PC-9 (cell line): ENCODE data around the gene PCDH9. TPM values are rescaled to one million over a fixed set of nuclear protein-coding genes. Genes with fewer than 3 reads are reported as not detected.

Experiments
- Bru-seq: library from RNA; stranded (reverse); fragments of 400-500 nt; gene quantifications from one replicate; lab custom pipeline; 2021; lab: Mats Ljungman, UMichigan
- BruChase-seq, 2 experiments: library from RNA; stranded (reverse); fragments of 400-500 nt; gene quantifications; one replicate each; lab custom pipeline; 2021; lab: Mats Ljungman, UMichigan
- BruUV-seq: library from RNA; stranded (reverse); fragments of 400-500 nt; replicated peaks from 2 replicates; lab custom pipeline; 2021; lab: Mats Ljungman, UMichigan
- CTCF ChIA-PET: fragments of 300-600 bp; sonication (Branson Sonifier 250); formaldehyde crosslinking; loops from one replicate; lab custom pipeline; 2022; ENCODE audit warnings: antibody characterized with exemption; lab: Charles Lee
- POLR2A ChIA-PET: fragments of 300-600 bp; sonication (Branson Sonifier 250); formaldehyde crosslinking; loops from one replicate; lab custom pipeline; 2022; ENCODE audit warnings: antibody characterized with exemption; ENCODE audit not compliant: unreplicated experiment; lab: Charles Lee
- DNase-seq, 2 experiments: peaks; one replicate each; pipeline versions ENCODE4 v3.0.0 to v3.0.0-alpha.2; 2015 to 2022; ENCODE audit warnings: mixed read lengths in 1 of 2
- H2AFZ ChIP-seq: fragments of 200-600 bp; sonication (generic); 2 replicates; pipeline ENCODE4 v1.8.1; 2017; ENCODE audit warnings: antibody characterized with exemption
- H3F3A ChIP-seq: fragments of 200-600 bp; sonication (generic); 2 replicates; pipeline ENCODE4 v1.8.1; 2017; ENCODE audit warnings: antibody characterized with exemption, mild to moderate bottlenecking, low read depth; ENCODE audit not compliant: insufficient read depth
- H3K27ac ChIP-seq: fragments of 200-600 bp; sonication (generic); 2 replicates; pipeline ENCODE4 v1.6.1; 2016; ENCODE audit warnings: mixed run types
- H3K27me3 ChIP-seq: fragments of 200-600 bp; sonication (generic); 2 replicates; pipeline ENCODE4 v1.6.1; 2016; ENCODE audit warnings: low read depth, mixed run types; ENCODE audit not compliant: insufficient read depth
- H3K36me3 ChIP-seq: fragments of 200-600 bp; sonication (generic); 2 replicates; pipeline ENCODE4 v1.6.1; 2016; ENCODE audit warnings: low read depth, mixed run types
- H3K4me1 ChIP-seq: fragments of 200-600 bp; sonication (generic); replicated peaks from 2 replicates; pipeline ENCODE4 v1.6.1; 2016; ENCODE audit warnings: mixed run types; ENCODE audit not compliant: insufficient read depth
- H3K4me2 ChIP-seq: fragments of 200-600 bp; sonication (generic); 2 replicates; pipeline ENCODE4 v1.6.1; 2017; ENCODE audit warnings: mixed run types
- H3K4me3 ChIP-seq: fragments of 200-600 bp; sonication (generic); 2 replicates; pipeline ENCODE4 v1.6.1; 2016; ENCODE audit warnings: mixed run types
- H3K79me2 ChIP-seq: fragments of 200-600 bp; sonication (generic); 2 replicates; pipeline ENCODE4 v1.6.1; 2017; ENCODE audit warnings: low read depth, mixed run types
- H3K9me2 ChIP-seq: fragments of 200-600 bp; sonication (generic); 2 replicates; pipeline ENCODE4 v1.8.1; 2017; ENCODE audit warnings: mild to moderate bottlenecking; ENCODE audit not compliant: insufficient read depth
- H3K9me3 ChIP-seq: fragments of 200-600 bp; sonication (generic); 2 replicates; pipeline ENCODE4 v1.8.1; 2016; ENCODE audit warnings: low read depth; ENCODE audit not compliant: insufficient read depth
- H4K20me1 ChIP-seq: fragments of 200-600 bp; sonication (generic); 2 replicates; pipeline ENCODE4 v1.8.1; 2017; ENCODE audit not compliant: insufficient read depth
- EZH2 ChIP-seq: fragments of 200-600 bp; sonication (generic); IDR thresholded peaks from 2 replicates; pipeline ENCODE4 v1.8.0; 2017; ENCODE audit warnings: antibody characterized with exemption, low read depth
- intact Hi-C: fragments of 100-400 bp; cut with micrococcal nuclease; formaldehyde crosslinking; loops from one replicate; pipeline ENCODE4 v1.10.0; 2022; ENCODE audit not compliant: unreplicated experiment
- long read RNA-seq: library from polyadenylated mRNA; stranded (forward); transcript quantifications from one replicate; pipeline ENCODE4 v2.0.0, GENCODE V29; 2022
- total RNA-seq: library from RNA; stranded (reverse); gene quantifications from 2 replicates; pipeline ENCODE4 v1.2.3, GENCODE V29; 2021
- TF ChIP-seq, protein P1 (sequence below): fragments of 200-600 bp; sonication (generic); conservative IDR thresholded peaks from 2 replicates; pipeline ENCODE4 v1.6.1; 2017; ENCODE audit warnings: mixed run types, antibody characterized with exemption, mild to moderate bottlenecking, moderate library complexity

The PCDH9 gene, protein sequence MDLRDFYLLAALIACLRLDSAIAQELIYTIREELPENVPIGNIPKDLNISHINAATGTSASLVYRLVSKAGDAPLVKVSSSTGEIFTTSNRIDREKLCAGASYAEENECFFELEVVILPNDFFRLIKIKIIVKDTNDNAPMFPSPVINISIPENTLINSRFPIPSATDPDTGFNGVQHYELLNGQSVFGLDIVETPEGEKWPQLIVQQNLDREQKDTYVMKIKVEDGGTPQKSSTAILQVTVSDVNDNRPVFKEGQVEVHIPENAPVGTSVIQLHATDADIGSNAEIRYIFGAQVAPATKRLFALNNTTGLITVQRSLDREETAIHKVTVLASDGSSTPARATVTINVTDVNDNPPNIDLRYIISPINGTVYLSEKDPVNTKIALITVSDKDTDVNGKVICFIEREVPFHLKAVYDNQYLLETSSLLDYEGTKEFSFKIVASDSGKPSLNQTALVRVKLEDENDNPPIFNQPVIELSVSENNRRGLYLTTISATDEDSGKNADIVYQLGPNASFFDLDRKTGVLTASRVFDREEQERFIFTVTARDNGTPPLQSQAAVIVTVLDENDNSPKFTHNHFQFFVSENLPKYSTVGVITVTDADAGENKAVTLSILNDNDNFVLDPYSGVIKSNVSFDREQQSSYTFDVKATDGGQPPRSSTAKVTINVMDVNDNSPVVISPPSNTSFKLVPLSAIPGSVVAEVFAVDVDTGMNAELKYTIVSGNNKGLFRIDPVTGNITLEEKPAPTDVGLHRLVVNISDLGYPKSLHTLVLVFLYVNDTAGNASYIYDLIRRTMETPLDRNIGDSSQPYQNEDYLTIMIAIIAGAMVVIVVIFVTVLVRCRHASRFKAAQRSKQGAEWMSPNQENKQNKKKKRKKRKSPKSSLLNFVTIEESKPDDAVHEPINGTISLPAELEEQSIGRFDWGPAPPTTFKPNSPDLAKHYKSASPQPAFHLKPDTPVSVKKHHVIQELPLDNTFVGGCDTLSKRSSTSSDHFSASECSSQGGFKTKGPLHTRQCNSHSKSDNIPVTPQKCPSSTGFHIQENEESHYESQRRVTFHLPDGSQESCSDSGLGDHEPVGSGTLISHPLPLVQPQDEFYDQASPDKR (N-terminal part only)
- total RNA-seq = 0.37 and 0.55 TPM in 2 replicates
- Bru-seq, nascent RNA = percentile 13 among the genes with signal in this experiment
- BruChase-seq, experiment 1, labeled RNA remaining after a 2-hour chase = percentile 22 among the genes with signal in this experiment
- percentile 23 among the genes with signal in this experiment for BruChase-seq, experiment 2, labeled RNA remaining after a 6-hour chase
- long read RNA-seq = 0 reads

DNA sequence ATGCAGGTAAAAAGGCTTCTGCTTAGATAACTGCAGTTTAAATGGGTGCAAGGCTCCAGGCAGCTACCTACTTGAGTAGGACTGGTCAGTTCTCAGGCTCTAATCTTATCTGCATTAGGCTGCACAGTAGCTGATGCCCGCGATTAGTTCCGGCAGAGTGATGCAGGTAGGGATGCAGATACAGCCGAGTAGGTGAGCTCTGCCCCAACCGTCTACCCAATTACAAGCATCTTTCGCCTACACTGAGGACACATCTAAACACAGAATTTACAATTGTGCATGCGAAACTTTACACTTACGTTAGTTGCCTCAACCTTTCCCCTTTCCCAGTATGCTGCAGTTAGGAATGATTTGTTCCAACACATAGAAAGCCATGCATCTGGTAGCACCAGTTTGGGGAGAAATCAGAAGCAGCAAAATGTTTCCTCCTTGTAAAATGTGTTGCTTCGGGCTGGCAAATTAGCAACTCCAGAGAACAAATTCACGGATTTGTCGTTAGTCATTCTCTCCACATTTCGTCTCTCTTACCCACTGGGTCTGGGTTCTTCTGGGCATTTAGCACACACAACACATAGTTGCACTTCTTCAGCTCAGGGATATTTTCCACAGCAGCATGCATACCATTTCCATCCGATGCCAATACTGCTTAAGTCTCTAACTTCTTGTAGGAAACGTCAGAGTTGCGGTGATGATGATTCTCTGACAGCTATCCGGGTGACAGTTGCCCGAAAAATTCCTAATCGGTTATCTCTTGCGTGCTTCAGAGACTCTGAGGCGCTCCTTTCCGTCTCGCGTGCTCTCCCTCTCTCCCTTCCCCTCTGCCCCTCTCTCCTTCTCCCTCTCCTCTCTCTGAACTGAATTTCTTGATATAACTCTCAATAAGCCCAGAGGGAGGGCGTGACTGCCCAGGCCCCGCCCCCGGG, at the start of gene PCDH9:
Gene PCDH9, minus strand, starts transcription at position 856 of the 923 bp plus-strand sequence. CDS start 1,896 bp downstream, outside the sequence.
- intact Hi-C loops = loop anchor here (2.0 to 10.0 kb wide), 3 partner anchors 79 to 1575 kb away; no protein-coding TSS in a partner anchor
- TF ChIP-seq, protein P1, sequence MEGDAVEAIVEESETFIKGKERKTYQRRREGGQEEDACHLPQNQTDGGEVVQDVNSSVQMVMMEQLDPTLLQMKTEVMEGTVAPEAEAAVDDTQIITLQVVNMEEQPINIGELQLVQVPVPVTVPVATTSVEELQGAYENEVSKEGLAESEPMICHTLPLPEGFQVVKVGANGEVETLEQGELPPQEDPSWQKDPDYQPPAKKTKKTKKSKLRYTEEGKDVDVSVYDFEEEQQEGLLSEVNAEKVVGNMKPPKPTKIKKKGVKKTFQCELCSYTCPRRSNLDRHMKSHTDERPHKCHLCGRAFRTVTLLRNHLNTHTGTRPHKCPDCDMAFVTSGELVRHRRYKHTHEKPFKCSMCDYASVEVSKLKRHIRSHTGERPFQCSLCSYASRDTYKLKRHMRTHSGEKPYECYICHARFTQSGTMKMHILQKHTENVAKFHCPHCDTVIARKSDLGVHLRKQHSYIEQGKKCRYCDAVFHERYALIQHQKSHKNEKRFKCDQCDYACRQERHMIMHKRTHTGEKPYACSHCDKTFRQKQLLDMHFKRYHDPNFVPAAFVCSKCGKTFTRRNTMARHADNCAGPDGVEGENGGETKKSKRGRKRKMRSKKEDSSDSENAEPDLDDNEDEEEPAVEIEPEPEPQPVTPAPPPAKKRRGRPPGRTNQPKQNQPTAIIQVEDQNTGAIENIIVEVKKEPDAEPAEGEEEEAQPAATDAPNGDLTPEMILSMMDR = no peak
- TF ChIP-seq EZH2 = no peak
- H3K27ac ChIP-seq = no peak within 1 kb of the TSS
- POLR2A ChIA-PET = no interaction called here
- H3K9me3 ChIP-seq = no peaks in the 10 kb centered on the region
- no peaks in the 10 kb centered on the region for H3F3A ChIP-seq
- DNase-seq = no peak
- H4K20me1 ChIP-seq = no peaks in the 10 kb centered on the region
- H3K4me2 ChIP-seq = peak within 1 kb of the TSS; percentile 98
- CTCF ChIA-PET = no interaction called here
- H3K36me3 ChIP-seq = no peaks in the 10 kb centered on the region
- no peaks in the 10 kb centered on the region for H3K79me2 ChIP-seq
- H3K4me3 ChIP-seq = peak within 1 kb of the TSS; percentile 96
- H3K4me1 ChIP-seq = peaks cover 9% of the 10 kb centered on the region; the same call in 1 of the 2 replicates
- H2AFZ ChIP-seq = peak within 1 kb of the TSS; percentile 99
- no peaks in the 10 kb centered on the region for H3K27me3 ChIP-seq
- BruUV-seq = TSS peak; percentile 79
- H3K9me2 ChIP-seq = no peaks in the 10 kb centered on the region

DNA sequence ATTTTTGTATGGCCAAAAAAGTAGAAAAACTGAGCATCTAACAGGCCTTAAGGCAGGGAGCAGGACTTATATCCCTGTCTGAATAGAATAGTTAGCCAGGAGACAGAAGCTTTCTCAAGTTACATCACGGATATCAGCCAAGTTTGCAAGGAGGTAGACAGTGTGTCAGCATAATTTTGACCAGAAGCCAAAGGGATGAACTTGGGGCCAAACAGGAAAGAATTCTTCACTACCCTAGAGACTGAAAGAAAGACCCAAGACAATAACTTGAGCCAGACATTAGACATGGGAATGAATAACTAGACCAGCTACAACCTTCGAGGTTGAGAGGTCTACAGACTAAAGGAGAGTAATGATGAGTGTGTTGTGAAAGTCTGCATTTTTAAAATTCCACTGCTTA, 48.1 kb upstream of the PCDH9 start:
- Histone ChIP-seq H3K4me1 (no peaks in the 10 kb centered on the region), H3K9me2 (no peaks in the 10 kb centered on the region)
- no TSS peak for BruUV-seq

More for the DNA sequence above, 48.1 kb upstream of the PCDH9 start:
- no peak for DNase-seq
- no peaks in the 10 kb centered on the region for H3K27me3 ChIP-seq
- H3K36me3 ChIP-seq = no peaks in the 10 kb centered on the region
- no peak overlapping the region for H3K4me2 ChIP-seq
- H3K9me3 ChIP-seq = no peaks in the 10 kb centered on the region
- H4K20me1 ChIP-seq = no peaks in the 10 kb centered on the region
- intact Hi-C loops = no loop called here
- no peak for TF ChIP-seq EZH2
- TF ChIP-seq, protein P1 = no peak
- no peak overlapping the region for H3K27ac ChIP-seq
- no peaks in the 10 kb centered on the region for H3F3A ChIP-seq
- ChIA-PET POLR2A (no interaction called here), CTCF (no interaction called here)
- no peak overlapping the region for H2AFZ ChIP-seq
- H3K4me3 ChIP-seq = no peak overlapping the region
- no peaks in the 10 kb centered on the region for H3K79me2 ChIP-seq
